DMS153 (cell line): ENCODE data around the gene ASIC4.
A peak's percentile ranks its signal among the peaks of the same experiment; 100 is the strongest.

ENCODE experiments used
- DNase-seq: peaks from one replicate; lab custom pipeline; 2025; lab: John Stamatoyannopoulos, UW

Gene ASIC4

GRCh38 chr2:219533930-219534661 is 19.8 kb downstream of the ASIC4 start:
- no peak for DNase-seq

- DNase-seq, result no peak
These were observed 22.1 kb downstream of the ASIC4 start for GRCh38 chr2:219536425-219536824.

GRCh38 chr2:219536967-219537366 is 22.7 kb downstream of the ASIC4 start:
- DNase-seq, result no peak

GRCh38 chr2:219537657-219538488 is 23.6 kb downstream of the ASIC4 start:
- DNase-seq, result no peak

GRCh38 chr2:219538504-219538951 is 24.2 kb downstream of the ASIC4 start:
- DNase-seq, result no peak

- no peak for DNase-seq
These were observed 24.9 kb downstream of the ASIC4 start for GRCh38 chr2:219538956-219539788.

GRCh38 chr2:219539926-219540678 is 25.8 kb downstream of the ASIC4 start:
- DNase-seq, result no peak

- no peak for DNase-seq
These were observed 26.7 kb downstream of the ASIC4 start for GRCh38 chr2:219540784-219541504.

- peak; percentile 71 for DNase-seq
These were observed 27.4 kb downstream of the ASIC4 start for GRCh38 chr2:219541611-219542180.

GRCh38 chr2:219542931-219543595 is 28.8 kb downstream of the ASIC4 start:
- DNase-seq, result no peak

- DNase-seq, result peak; percentile 98
These were observed 29.5 kb downstream of the ASIC4 start, which contains the start of the genes CHPF and TMEM198 for GRCh38 chr2:219543596-219544358. Gene CHPF (minus strand): TSS chr2:219543809. CDS start chr2:219543538, 271 bp downstream. Gene TMEM198 (plus strand): TSS chr2:219544028. CDS start chr2:219544728, 700 bp downstream.

GRCh38 chr2:219544567-219544966 is 30.3 kb downstream of the ASIC4 start:
- no peak for DNase-seq

GRCh38 chr2:219545295-219545942 is 31.1 kb downstream of the ASIC4 start:
- no peak for DNase-seq

GRCh38 chr2:219545943-219546352 is 31.7 kb downstream of the ASIC4 start:
- DNase-seq, result no peak

- DNase-seq, result no peak
These were observed 33.3 kb downstream of the ASIC4 start for GRCh38 chr2:219547621-219548020.

- no peak for DNase-seq
These were observed 34.7 kb downstream of the ASIC4 start for GRCh38 chr2:219548990-219549389.

GRCh38 chr2:219549619-219550018 is 35.3 kb downstream of the ASIC4 start:
- DNase-seq, result no peak
